8988T (cell line): ENCODE data around the gene ILRUN.
"Not testable (repeated sequence)": the region's sequence is repeated elsewhere in the genome, so short reads cannot be mapped to it uniquely, and the experiment has no call there.

ENCODE experiments used
- DNase-seq: peaks from one replicate; pipeline ENCODE4 v3.0.0; 2011

Gene ILRUN

GRCh38 chr6:34663371-34663770 is 33.2 kb downstream of the ILRUN start:
- no peak for DNase-seq

DNA sequence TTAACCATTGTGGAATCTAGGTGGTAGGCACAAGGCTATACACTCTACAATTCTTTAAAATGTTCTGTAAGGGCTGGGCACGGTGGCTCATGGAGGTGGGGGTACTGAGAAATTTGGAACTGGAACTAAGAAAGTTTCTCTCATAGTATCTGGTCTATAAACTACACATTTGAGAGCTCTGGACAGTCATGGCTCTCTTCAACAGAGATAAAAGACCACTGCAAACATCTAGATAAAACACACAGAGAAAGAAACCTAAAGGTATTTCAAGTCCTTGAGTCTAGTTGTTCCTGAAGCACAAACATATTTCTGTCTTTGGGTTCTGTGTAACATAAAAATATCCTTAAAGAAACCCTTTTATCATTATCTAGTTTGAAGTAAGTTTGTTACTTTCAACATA is 35.2 kb downstream of the ILRUN start:
- no peak for DNase-seq

GRCh38 chr6:34658605-34659265 is 37.8 kb downstream of the ILRUN start:
- no peak for DNase-seq

GRCh38 chr6:34657979-34658480 is 38.5 kb downstream of the ILRUN start:
- DNase-seq: not testable (repeated sequence)

DNA sequence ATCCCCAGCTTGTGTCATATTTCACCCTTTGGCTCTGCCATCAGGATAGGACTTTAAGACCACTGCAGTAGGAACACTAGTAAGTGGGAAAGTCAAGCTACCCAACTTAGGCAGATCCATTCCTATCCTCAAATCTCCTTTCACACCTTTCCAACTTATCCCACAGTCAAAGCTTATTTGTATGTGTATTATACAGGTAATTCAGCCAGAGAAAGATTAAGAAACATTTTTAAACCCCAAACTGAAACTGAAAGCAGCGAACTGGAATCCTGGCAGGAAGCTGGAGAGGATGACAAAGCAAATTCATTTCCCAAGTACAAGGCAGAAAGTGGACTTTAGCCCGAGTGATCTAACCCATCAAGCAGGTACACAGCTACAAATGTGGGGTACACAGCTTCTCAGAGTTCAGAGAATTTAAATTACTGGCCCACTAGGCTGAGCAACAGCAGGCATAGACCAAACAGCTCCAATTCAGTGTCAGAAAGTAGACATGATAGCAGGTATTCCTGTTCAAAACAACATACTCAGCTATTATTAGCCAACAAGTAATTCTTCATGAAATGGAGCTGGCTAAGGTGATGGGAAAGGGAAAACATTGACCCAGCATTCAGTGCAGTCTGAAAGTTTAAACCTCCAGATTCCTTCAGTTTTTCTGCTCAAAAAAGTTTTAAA is 39.1 kb downstream of the ILRUN start:
- DNase-seq: no peak

- no peak for DNase-seq
Observed at GRCh38 chr6:34657037-34657306, 39.6 kb downstream of the ILRUN start.

DNA sequence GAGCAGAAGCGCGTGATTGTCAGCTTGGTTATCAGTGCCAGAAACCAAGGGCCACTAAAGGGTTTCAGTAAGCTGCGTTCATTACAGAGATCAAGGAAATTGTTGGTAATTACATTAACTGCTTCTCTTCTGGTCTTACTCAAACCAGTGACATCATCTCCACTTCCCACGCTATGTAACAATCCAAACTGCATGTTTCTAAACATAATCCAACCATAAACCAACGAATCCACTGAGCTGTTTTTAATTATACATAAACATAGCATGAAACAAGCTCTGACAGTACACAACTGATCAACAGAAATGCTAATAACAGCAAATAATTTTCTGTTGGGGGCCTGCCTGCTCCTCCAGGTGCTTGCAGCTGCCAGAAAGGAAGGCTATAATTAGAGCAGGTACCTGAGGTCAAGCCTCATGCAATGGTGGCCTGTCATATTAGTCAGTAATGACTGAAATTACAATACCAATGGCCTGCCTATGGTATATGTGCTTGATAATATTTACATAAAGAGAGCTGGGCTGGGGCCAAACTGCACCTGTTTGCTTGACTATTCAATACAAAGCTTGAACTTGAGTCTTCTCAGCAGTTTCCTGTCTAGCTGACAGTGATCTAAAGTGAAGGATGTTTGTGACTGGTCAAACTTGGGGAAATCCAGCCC is 40.1 kb downstream of the ILRUN start:
- DNase-seq: no peak

GRCh38 chr6:34655876-34656377 is 40.6 kb downstream of the ILRUN start:
- not testable (repeated sequence) for DNase-seq

DNA sequence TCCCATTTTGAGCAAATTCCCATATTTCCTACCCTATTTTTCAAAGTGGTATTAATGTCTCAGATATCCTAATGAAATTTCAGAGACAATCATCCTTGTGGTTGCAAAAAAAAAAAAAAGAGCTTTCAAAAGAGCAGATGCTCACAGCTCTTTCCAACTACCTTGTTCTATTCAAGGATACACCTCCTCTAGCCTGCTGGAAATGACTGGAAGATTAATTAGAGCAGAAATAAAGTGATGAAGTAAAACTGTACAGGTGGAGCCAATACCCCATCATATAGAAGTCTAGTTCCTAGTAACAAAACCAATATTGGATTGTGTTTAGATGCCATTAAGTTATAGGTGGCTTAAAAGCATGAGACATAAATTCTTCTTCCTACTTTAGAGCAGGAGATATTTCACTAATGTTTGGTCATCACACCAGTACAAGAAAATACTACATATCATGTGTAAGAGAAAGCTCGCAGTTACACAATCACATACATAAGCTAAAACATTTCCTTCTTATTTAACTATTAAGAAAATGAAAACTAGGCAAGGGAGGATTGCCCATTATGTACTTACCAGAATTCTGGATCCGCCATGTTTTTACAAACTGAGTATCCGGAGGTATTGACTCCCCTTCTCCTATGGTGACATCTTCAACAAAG is 42.4 kb downstream of the ILRUN start:
- no peak for DNase-seq

DNA sequence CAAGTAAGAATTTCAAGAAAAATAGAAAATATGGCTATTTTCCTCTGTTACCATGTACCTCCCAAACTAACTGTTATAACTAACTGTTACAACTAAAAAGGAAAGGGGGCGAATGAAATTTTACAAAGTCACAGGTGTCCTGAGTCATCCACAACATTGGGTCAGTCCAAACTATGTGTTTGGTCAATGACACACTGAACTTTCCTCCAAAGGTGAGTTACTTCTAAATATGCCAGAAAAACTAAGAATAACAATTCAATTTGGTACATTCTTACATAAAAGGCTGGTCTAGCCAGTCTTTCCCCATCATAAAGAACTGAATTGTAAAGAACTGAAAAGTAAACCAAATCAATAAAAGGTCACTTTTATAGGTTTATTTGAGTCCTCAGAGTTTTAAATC is 44.3 kb downstream of the ILRUN start:
- no peak for DNase-seq

DNA sequence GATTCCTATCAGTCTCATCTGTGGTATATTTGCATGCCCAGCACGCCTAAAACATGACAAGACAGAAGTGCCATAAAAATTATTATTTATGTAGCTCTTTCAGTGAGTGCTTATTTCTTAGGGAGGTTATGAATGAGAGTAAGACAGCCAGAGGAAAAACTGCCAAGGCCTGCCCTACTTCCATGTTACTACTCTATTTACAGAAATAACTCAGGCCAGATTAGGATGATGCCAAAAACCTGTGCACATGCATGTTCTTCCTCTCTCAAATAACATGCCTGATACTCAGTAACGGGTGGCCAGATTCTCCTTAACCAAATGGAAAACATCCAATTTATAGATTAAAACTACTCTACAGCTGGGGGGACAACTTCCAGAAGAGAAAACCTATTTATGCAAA is 45.7 kb downstream of the ILRUN start:
- DNase-seq: no peak

- DNase-seq: not testable (repeated sequence)
Observed at GRCh38 chr6:34650232-34650631, 46.3 kb downstream of the ILRUN start.

GRCh38 chr6:34648806-34649205 is 47.8 kb downstream of the ILRUN start:
- no peak for DNase-seq
